Spleen (tissue), 7 donors: ENCODE measurements around the gene AK9.

Experiments
- CTCF ChIP-seq, 11 experiments: fragments of 200-600 bp in 7 of 11; fragments of 450-650 bp in 4 of 11; sonication (generic) in 4 of 11; IDR thresholded peaks in 8 of 11; conservative IDR thresholded peaks in 3 of 11; 1 replicate in 7 of 11; 2 replicates in 4 of 11; pipeline versions ENCODE4 v1.4.0 to v1.8.0; 2016 to 2021; ENCODE audit warnings: antibody characterized with exemption in 11 of 11, inconsistent platforms in 4 of 11, mild to moderate bottlenecking in 1 of 11
- POLR2A ChIP-seq, 3 donors: fragments of 450-650 bp; IDR thresholded peaks; one replicate each; pipeline ENCODE4 v1.5.1; 2017; ENCODE audit warnings: antibody characterized with exemption in 3 of 3, mild to moderate bottlenecking in 1 of 3
- POLR2AphosphoS5 ChIP-seq, 3 donors: sonication (generic); formaldehyde crosslinking; IDR thresholded peaks; one replicate each; pipeline ENCODE4 v1.5.1; 2017; ENCODE audit warnings: antibody characterized with exemption in 3 of 3
- donor health status: DM: no; HTN: no; CAD: no; lungs with moderate emphysema.
- donor health status: DM: no; HTN: no; CAD: no.
- donor health status: DM: no; HTN: no; CAD: no.

- TF ChIP-seq POLR2AphosphoS5 (IDR thresholded peaks at IDR 0.05) (no peak), CTCF (IDR thresholded peaks at IDR 0.05 in 8 of 11, conservative IDR thresholded peaks at IDR 0.05 in 3 of 11) (no peak), POLR2A (IDR thresholded peaks at IDR 0.05) (no peak)
These were observed 4.5 kb upstream of the AK9 start for GRCh38 chr6:109695468-109695867.
